ENCODE data around the gene PSMB7. TPM values are rescaled to one million over a fixed set of nuclear protein-coding genes. Genes with fewer than 3 reads are reported as not detected.

The PSMB7 gene
- total and polyA plus RNA-seq, 2 of the 13 experiments (the other 11 are each of a cell fraction or from before 2014, with no cell fraction given) = 259 to 291 TPM

- TF ChIP-seq ZNF598 (CRISPR knock-in tag; IDR thresholded peaks at IDR 0.05; ENCODE audit: borderline replicate concordance) (0 out of 2 replicates have a peak, but pooled peaks have one; percentile 5), POLR2G (IDR thresholded peaks at IDR 0.05; ENCODE audit: low read depth, low read length) (peak; percentile 37; the same call in 1 of the 2 replicates), ZBTB38 (CRISPR knock-in tag; IDR thresholded peaks at IDR 0.05) (no peak), TBX3 (IDR thresholded peaks at IDR 0.05; ENCODE audit: borderline replicate concordance) (no peak), IRF2 (CRISPR knock-in tag; IDR thresholded peaks at IDR 0.05) (no peak), ZNF232 (CRISPR knock-in tag; IDR thresholded peaks at IDR 0.05; ENCODE audit: borderline replicate concordance) (no peak), POLR2A (IDR thresholded peaks at IDR 0.05; ENCODE audit: insufficient read depth in 1 of 2, low read depth in 2 of 2, low read length in 2 of 2) (peak in 1 of 2 experiments; percentile 32; a peak in 1 of 4 replicates), HNF4A (CRISPR knock-in tag; IDR thresholded peaks at IDR 0.05) (no peak), ZNF883 (CRISPR knock-in tag; IDR thresholded peaks at IDR 0.05; ENCODE audit: not compliant biosample characterization) (no peak), AGO2 (optimal IDR thresholded peaks at IDR 0.05; ENCODE audit: low read depth, low read length) (no peak), ZNF720 (CRISPR knock-in tag; IDR thresholded peaks at IDR 0.05) (no peak), ZNF629 (CRISPR knock-in tag; conservative IDR thresholded peaks at IDR 0.05) (no peak), ZFP36 (IDR thresholded peaks at IDR 0.05; ENCODE audit: borderline replicate concordance, low read depth, low read length, partially characterized antibody) (no peak), GATAD1 (CRISPR knock-in tag; IDR thresholded peaks at IDR 0.05) (no peak), ZNF318 (CRISPR knock-in tag; IDR thresholded peaks at IDR 0.05) (no peak)
- TF ChIP-seq, protein P1, sequence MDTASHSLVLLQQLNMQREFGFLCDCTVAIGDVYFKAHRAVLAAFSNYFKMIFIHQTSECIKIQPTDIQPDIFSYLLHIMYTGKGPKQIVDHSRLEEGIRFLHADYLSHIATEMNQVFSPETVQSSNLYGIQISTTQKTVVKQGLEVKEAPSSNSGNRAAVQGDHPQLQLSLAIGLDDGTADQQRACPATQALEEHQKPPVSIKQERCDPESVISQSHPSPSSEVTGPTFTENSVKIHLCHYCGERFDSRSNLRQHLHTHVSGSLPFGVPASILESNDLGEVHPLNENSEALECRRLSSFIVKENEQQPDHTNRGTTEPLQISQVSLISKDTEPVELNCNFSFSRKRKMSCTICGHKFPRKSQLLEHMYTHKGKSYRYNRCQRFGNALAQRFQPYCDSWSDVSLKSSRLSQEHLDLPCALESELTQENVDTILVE (CRISPR knock-in tag; IDR thresholded peaks at IDR 0.05) = no peak
- TF ChIP-seq, protein P2, sequence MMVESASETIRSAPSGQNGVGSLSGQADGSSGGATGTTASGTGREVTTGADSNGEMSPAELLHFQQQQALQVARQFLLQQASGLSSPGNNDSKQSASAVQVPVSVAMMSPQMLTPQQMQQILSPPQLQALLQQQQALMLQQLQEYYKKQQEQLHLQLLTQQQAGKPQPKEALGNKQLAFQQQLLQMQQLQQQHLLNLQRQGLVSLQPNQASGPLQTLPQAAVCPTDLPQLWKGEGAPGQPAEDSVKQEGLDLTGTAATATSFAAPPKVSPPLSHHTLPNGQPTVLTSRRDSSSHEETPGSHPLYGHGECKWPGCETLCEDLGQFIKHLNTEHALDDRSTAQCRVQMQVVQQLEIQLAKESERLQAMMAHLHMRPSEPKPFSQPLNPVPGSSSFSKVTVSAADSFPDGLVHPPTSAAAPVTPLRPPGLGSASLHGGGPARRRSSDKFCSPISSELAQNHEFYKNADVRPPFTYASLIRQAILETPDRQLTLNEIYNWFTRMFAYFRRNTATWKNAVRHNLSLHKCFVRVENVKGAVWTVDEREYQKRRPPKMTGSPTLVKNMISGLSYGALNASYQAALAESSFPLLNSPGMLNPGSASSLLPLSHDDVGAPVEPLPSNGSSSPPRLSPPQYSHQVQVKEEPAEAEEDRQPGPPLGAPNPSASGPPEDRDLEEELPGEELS (CRISPR knock-in tag; IDR thresholded peaks at IDR 0.05) = no peak
- TF ChIP-seq, protein P3, sequence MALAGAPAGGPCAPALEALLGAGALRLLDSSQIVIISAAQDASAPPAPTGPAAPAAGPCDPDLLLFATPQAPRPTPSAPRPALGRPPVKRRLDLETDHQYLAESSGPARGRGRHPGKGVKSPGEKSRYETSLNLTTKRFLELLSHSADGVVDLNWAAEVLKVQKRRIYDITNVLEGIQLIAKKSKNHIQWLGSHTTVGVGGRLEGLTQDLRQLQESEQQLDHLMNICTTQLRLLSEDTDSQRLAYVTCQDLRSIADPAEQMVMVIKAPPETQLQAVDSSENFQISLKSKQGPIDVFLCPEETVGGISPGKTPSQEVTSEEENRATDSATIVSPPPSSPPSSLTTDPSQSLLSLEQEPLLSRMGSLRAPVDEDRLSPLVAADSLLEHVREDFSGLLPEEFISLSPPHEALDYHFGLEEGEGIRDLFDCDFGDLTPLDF (CRISPR knock-in tag; IDR thresholded peaks at IDR 0.05) = no peak
These were observed 57.4 kb downstream of the PSMB7 start (continued) for GRCh38 chr9:124357721-124358361.
